GM18505 (cell line): ENCODE results near the gene TSPOAP1.

Experiments used
- ATAC-seq: cut with Tn5 transposase; IDR thresholded peaks from one replicate; pipeline ENCODE4 v1.9.1; 2021; ENCODE audit not compliant: unreplicated experiment
- POLR2A ChIP-seq: IDR thresholded peaks from 4 replicates; pipeline ENCODE4 v1.6.1; 2011; ENCODE audit warnings: borderline replicate concordance; ENCODE audit not compliant: insufficient read depth, insufficient read length; ENCODE audit errors: extremely low read depth

The TSPOAP1 gene, protein sequence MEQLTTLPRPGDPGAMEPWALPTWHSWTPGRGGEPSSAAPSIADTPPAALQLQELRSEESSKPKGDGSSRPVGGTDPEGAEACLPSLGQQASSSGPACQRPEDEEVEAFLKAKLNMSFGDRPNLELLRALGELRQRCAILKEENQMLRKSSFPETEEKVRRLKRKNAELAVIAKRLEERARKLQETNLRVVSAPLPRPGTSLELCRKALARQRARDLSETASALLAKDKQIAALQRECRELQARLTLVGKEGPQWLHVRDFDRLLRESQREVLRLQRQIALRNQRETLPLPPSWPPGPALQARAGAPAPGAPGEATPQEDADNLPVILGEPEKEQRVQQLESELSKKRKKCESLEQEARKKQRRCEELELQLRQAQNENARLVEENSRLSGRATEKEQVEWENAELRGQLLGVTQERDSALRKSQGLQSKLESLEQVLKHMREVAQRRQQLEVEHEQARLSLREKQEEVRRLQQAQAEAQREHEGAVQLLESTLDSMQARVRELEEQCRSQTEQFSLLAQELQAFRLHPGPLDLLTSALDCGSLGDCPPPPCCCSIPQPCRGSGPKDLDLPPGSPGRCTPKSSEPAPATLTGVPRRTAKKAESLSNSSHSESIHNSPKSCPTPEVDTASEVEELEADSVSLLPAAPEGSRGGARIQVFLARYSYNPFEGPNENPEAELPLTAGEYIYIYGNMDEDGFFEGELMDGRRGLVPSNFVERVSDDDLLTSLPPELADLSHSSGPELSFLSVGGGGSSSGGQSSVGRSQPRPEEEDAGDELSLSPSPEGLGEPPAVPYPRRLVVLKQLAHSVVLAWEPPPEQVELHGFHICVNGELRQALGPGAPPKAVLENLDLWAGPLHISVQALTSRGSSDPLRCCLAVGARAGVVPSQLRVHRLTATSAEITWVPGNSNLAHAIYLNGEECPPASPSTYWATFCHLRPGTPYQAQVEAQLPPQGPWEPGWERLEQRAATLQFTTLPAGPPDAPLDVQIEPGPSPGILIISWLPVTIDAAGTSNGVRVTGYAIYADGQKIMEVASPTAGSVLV (N-terminal part only)

DNA sequence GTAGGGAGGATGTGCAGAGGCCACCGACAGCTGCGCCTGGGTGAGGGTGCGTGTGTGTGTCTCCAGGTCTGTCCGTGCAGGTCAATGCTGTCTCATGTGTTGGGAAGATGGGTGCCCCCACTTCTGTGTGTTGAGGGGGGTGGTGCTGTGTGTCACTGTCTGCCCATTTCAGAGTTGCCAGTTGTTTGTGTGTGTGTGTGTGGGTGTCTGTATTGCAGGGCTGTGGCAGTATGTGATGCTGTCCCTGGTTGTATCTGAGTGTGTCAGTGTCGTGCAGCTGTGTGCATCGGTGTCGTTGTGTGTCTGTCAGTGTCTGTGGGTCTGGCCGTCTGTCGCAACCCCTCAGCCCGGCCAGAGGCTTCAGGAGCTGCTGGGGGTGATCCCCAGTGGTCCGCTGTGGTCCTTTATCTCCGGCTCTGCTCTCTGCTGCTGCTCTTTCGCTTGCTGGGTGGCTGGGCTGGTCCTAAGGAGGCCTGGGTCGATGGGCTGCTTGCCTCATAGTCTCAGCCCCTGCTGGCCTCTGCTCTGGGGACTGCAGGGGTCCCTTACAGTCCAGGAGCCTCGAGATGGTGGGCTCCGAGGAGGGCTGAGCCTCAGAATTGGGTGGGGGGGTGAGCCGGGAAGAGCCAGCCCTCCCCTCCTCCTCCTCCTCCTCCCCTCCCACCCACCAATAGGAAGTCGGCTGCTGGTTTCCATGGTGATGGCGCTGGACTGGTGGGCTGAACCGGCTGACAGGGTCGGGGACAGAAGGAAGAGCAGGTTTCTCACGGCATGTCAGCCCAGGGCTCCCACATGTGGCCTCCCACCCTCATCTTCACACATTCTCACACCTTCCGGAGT lies at the start of gene TSPOAP1:
Gene TSPOAP1, minus strand, starts transcription at position 601 of the 840 bp plus-strand sequence. CDS start 875 bp downstream, outside the sequence.
- ATAC-seq = peak; percentile 2
- no peak for TF ChIP-seq POLR2A

DNA sequence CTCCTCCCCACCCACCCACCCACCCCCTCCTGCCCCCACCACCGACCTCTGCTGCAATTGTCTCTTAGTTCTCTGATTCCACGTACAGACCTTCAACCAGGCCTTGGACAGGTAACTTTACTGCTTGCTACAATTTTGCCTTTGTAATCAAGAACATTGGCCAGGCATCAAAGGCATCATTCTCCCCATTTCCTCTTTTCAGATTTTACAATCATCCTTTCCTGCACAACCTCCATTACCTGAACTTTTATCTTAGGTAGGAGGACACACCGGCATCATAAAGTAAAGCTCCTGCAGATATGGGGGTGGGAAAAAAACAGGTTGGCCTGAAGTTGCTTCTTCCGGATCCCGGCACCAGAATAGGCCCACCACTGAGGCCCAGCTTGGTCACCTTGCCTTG lies 49.1 kb upstream of the TSPOAP1 start:
- TF ChIP-seq POLR2A = no peak
- ATAC-seq = no peak

DNA sequence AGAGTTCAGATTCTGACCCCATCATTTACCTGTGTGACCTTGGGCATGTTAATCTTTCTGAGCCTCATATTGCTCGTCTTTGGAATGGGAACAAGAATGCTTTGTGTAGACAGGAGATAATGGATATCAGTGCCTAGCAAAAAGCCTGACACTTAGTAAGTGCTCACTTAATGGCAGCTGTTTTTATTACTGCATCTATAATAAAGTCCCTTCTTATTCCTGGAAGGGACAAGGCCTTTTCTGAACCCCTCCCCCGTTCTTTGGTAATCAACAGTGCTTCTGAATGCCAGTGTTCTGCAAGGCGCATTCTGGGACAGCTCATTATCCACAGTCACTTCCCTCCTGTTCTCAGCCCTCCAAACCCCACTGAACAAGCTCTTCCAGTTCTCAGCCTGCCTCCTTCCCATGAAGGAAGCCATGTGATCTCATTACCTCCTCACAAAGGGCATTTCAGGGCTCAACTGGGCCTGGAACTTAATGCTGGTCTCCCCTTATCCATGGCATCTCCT lies 48.6 kb upstream of the TSPOAP1 start:
- no peak for TF ChIP-seq POLR2A

DNA sequence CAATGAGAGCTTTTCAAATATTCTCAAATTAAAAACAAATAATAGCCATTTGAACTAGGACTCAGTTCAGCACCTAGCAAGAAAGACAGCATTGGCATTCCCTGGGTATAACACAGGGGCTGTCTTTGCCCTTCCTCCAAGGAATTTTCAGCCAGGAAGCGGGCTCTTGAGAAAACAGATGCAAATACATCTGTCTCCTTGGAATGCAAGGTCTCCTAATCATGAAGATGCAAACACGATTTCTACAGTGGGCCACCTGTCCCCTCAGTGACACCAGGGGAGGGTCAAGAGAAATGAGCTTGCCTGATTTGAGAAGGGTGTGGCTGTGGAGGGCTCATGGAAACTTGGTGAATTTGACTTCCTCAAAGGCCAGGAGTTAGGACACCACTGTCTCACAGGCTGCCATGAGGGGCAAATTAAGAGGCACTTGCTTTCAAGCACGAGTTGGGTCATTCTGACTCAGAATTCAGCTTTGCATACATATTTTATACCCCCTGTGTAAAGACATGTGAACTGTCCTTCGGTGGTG lies 47.9 kb upstream of the TSPOAP1 start:
- no peak for TF ChIP-seq POLR2A
- ATAC-seq = no peak

More for the DNA sequence above, 48.6 kb upstream of the TSPOAP1 start:
- no peak for ATAC-seq

DNA sequence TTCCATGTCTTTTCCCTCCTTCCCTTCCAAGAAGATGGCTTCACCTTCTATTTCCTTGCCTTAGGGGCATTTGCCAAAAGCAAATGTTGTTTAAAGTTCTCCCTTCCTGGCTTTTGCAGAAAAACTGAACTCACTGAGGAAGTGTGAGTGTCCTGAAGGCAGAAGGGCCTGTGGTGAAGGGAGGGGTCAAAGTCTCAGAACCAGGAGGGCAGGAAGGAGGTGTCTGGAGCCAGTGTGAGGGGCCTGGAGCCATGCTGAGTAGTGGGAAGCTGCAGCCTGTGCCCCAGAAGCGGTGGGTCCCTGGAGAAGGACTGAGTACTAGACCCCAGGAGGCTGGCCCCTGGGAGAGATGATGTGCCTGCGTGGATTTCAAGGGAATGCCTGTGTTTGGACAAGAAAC lies 47.2 kb upstream of the TSPOAP1 start:
- no peak for ATAC-seq
- no peak for TF ChIP-seq POLR2A

DNA sequence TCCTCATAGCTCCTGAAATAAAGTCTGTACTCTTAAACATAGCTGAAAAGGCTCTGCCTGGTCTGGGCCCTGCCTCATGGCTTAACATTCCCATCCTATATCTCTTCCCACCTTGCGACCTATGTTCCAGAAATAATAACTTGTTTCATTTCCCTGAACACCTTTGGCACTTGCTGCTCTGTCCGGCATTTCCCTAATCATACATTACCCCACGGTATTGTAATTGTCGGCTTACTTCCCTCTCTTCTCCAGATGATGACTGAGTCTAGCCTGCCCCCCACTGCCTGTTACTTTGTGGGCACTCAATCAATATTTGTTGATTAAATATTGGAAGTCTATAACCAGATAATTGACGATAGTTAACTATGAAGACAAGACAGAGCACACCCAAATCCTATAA lies 46.7 kb upstream of the TSPOAP1 start:
- ATAC-seq = no peak
- TF ChIP-seq POLR2A = no peak

DNA sequence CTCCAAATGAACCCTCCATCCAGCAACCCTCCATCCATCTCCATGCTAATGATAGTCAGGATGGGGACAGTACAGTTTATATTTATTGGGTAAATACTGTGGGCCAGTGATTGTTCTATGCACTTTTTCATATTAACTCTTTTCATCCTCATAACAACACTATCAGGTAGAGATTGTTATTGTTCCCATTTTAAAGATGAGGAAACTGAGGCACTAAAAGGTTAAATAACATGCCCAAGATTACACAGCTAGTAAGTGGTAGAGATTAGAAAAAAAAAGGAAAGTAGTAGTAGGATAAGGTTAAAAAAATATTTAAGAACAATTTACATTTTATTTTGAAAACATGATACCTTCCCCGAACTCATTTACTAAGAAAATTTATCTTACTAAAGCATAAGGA lies 45.3 kb upstream of the TSPOAP1 start:
- ATAC-seq = no peak
- TF ChIP-seq POLR2A = no peak

DNA sequence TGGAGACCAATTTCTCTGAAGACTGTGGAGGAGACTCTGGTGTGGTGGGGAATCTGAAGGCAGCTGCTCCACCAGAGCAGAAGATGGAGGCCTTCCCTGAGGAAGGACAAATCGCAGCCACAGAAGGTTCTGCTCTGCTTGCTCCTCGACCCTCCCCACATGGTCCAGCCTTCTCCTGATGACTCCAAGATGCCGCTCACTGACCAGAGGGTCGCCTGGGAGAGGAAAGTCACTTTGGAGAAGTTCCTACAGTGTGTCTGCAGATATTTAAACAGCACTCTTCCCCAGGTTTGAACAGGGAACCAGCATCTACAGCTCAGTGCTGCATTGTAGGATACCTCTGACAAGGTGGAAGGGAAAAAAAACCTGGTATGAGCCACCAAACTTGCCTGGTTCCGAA lies 44.4 kb upstream of the TSPOAP1 start:
- TF ChIP-seq POLR2A = no peak
- no peak for ATAC-seq

DNA sequence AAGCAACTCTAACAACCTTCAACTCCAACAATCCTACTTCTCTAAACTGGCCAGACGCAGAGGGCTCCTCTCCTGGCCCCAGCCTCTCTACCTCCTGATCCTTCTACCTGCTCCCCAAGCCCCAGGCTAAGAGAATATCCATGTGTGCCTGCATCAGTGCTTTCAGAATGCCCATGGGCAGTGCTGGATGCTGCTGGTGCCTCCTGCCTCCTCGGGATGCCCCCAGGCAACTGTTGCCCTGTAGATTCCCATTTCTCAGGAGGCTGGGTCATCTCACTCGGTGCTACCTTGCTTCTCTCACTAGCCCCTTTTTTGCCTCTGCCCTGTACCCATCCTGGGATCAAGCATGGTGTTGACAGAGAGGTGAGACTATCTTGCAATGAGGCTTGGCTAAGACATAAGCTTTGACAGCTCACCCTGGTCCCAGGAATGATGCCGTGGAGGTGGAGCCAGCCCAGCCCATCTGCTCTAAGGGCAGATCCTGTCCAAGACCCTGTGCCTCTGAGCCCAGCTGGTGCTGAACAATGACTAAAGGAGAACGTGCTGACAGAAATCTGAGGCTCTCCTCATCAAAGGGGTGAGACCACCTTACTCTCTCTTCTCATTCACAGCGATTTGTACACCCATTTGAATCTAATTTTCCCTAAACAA lies 42.8 kb upstream of the TSPOAP1 start:
- no peak for TF ChIP-seq POLR2A
- no peak for ATAC-seq

DNA sequence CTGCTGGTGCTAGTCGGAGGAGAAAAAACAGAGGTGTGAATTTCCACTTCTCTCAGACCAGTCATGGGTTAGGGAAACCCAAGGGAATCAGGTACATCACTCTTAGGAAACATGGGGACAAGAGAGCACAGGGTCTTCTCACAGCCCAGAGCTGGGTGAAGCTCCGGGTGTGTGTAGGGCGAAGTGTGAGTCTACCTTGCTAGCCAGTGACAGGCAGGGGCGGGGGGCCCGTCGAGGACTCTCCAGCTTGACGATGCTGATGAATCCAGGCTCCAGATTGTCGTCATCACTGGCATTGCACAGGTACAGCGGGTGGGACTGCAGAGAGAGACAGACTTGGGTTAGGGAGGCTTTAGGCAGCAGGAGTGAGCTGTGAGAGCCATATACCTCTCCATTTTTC lies 42.1 kb upstream of the TSPOAP1 start:
- no peak for ATAC-seq
- no peak for TF ChIP-seq POLR2A

DNA sequence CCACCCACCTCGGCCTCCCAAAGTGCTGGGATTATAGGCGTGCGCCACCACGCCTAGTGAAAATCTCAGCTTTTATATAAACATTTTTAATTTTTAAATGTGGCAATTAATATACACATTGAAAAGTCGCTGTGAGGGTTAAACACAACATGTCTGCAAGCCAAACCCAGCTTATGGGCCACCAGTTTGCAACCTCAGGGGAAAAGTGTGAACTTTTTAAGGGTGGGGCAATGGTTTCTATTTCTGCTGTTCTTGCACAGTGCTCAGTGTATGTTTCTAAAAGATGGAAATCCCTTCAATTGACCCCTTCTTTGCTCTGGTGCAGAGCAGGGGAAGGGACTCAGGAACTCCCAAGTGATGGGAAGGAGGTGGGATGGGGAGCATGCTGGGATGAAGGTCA lies 41.7 kb upstream of the TSPOAP1 start:
- ATAC-seq = no peak

DNA sequence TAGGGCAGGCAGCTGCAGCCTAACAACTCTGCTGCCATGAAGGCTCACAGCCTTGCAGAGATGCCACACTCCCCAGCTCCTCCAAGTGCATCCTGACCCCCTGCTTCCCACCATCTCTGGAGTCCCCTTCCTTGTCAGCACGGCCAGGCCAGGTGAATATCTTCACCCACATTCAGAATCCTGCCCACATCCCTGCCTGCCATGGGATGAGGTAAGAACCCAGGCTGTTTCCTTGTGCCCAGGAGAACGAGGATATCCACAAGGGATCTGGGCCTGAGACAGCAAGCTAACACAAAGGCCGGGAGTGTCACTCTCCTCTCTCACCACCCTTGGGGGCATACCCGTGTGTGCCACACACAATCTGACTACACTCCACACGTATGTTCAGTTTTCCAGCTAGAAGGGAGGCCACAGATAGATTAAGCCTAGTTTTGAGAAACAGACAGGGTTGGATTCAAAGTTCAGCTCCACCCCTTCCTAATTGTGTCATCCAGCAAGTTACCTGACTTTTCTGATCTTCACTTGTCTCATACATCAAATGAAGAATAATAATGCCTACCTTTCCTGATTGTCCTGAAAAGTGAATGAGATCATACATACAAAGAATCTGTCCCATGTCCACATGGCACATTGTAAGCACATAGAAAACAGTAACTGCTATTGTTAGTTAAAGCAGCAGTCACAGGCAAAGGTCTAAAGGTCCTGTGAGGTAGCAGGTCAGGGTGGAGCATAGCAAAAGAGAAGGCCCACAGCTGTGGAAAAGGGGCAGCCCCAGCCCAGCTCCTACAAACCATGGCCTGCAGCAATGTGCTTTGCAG lies 40.8 kb upstream of the TSPOAP1 start:
- no peak for ATAC-seq
- TF ChIP-seq POLR2A = no peak

More for the DNA sequence above, 41.7 kb upstream of the TSPOAP1 start:
- TF ChIP-seq POLR2A = no peak

DNA sequence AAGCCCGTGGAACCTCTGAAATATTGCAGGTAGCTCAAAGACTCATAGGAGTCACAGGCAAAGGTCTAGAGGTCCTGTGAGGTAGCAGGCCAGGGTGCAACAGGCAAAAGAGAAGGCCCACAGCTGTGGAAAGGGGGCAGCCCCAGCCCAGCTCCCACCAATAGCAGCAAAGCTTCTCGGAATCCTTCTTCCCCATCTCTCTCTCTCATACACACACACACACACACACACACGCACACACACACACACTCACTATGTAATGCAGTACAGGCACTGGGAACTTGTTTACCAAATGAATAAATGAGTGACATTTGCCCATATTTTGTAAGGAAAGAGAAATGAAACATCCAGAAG lies 40.2 kb upstream of the TSPOAP1 start:
- no peak for ATAC-seq
- no peak for TF ChIP-seq POLR2A
